Measurements from ENCODE around the gene DIP2B. TPM values are rescaled to one million over a fixed set of nuclear protein-coding genes. Genes with fewer than 3 reads are reported as not detected.

The DIP2B gene
- total RNA-seq, 1 experiment from 2014 or later = 30.2 TPM

- Histone ChIP-seq H3K27ac (ENCODE audit: low read length) (no peak overlapping the region), H3K4me3 (ENCODE audit: low read depth in 2 of 2, low read length in 2 of 2) (no peak overlapping the region), H3K4me1 (ENCODE audit: control insufficient read depth, insufficient read depth, low read length) (no peaks in the 10 kb centered on the region), H3K9me3 (ENCODE audit: control insufficient read depth, insufficient read depth, low read depth, low read length) (no peaks in the 10 kb centered on the region), H3K27me3 (ENCODE audit: control insufficient read depth, insufficient read depth, low read length) (no peaks in the 10 kb centered on the region), H3K36me3 (ENCODE audit: control insufficient read depth, insufficient read depth, low read length) (peaks cover 6% of the 10 kb centered on the region)
- intact Hi-C loops (cut with micrococcal nuclease; ENCODE audit: unreplicated experiment) (loop anchor here (10.0 kb wide), 1 partner anchor 230 kb away; the partner anchor contains the start of gene DIP2B), in situ Hi-C loops (cut with HindIII; ENCODE audit: low pct_unique_long_range_greater_than_20kb, low sequenced_read_pairs) (no loop called here)
- TF ChIP-seq CTCF (IDR thresholded peaks at IDR 0.05) (peak; percentile 86), SIN3A (IDR thresholded peaks at IDR 0.05; ENCODE audit: borderline replicate concordance, insufficient read depth, low read depth, low read length) (no peak), POLR2AphosphoS5 (IDR thresholded peaks at IDR 0.05; ENCODE audit: low read depth, low read length) (no peak)
- BruUV-seq (replicated peaks) = no TSS peak
- peak; percentile 73; the same call in 1 of the 2 replicates for ATAC-seq
- DNase-seq (ENCODE audit: low read depth, low spot score) = peak; percentile 12
- ChIA-PET POLR2A (interaction anchor here (0.6 kb wide), 2 partner anchors 138 to 664 kb away, joined by 3 to 7 read pairs; no protein-coding TSS in a partner anchor), CTCF (no interaction called here)
These were observed 229.9 kb downstream of the DIP2B start for GRCh38 chr12:50734409-50735263.

GRCh38 chr12:50739611-50740010 is 234.8 kb downstream of the DIP2B start:
- no peak for ATAC-seq
- Histone ChIP-seq H3K9me3 (ENCODE audit: control insufficient read depth, insufficient read depth, low read depth, low read length) (no peaks in the 10 kb centered on the region), H3K36me3 (ENCODE audit: control insufficient read depth, insufficient read depth, low read length) (peaks cover 6% of the 10 kb centered on the region), H3K4me1 (ENCODE audit: control insufficient read depth, insufficient read depth, low read length) (no peaks in the 10 kb centered on the region), H3K4me3 (ENCODE audit: low read depth in 2 of 2, low read length in 2 of 2) (no peak overlapping the region), H3K27me3 (ENCODE audit: control insufficient read depth, insufficient read depth, low read length) (no peaks in the 10 kb centered on the region), H3K27ac (ENCODE audit: low read length) (no peak overlapping the region)
- no peak for TF ChIP-seq TCF7L2 (IDR thresholded peaks at IDR 0.05; ENCODE audit: low read depth, low read length)
- intact Hi-C loops (cut with micrococcal nuclease; ENCODE audit: unreplicated experiment) = loop anchor here (10.0 kb wide), 1 partner anchor 235 kb away; the partner anchor contains the start of gene DIP2B
- ChIA-PET CTCF (no interaction called here), POLR2A (interaction anchor here (0.6 kb wide), 1 partner anchor 176 kb away, joined by 3 read pairs; no protein-coding TSS in a partner anchor)
- no peak for DNase-seq (ENCODE audit: low read depth, low spot score)
- in situ Hi-C loops (cut with HindIII; ENCODE audit: low pct_unique_long_range_greater_than_20kb, low sequenced_read_pairs) = no loop called here
- BruUV-seq (replicated peaks) = no TSS peak

- no TSS peak for BruUV-seq (replicated peaks)
- intact Hi-C loops (cut with micrococcal nuclease; ENCODE audit: unreplicated experiment) = no loop called here
These were observed 235.5 kb downstream of the DIP2B start for GRCh38 chr12:50740307-50740706.

More at GRCh38 chr12:50740307-50740706, 235.5 kb downstream of the DIP2B start:
- POLR2A ChIA-PET = no interaction called here
- H3K9me3 ChIP-seq (ENCODE audit: control insufficient read depth, insufficient read depth, low read depth, low read length) = no peaks in the 10 kb centered on the region
- DNase-seq (ENCODE audit: low read depth, low spot score) = no peak
- in situ Hi-C loops (cut with HindIII; ENCODE audit: low pct_unique_long_range_greater_than_20kb, low sequenced_read_pairs) = no loop called here
- CTCF ChIA-PET = no interaction called here
- ATAC-seq = no peak
- no peaks in the 10 kb centered on the region for H3K4me1 ChIP-seq (ENCODE audit: control insufficient read depth, insufficient read depth, low read length)
- no peak overlapping the region for H3K4me3 ChIP-seq (ENCODE audit: low read depth in 2 of 2, low read length in 2 of 2)
- H3K27ac ChIP-seq (ENCODE audit: low read length) = no peak overlapping the region
- H3K27me3 ChIP-seq (ENCODE audit: control insufficient read depth, insufficient read depth, low read length) = no peaks in the 10 kb centered on the region
- TF ChIP-seq CTCF (IDR thresholded peaks at IDR 0.05) (no peak), POLR2AphosphoS5 (IDR thresholded peaks at IDR 0.05; ENCODE audit: low read depth, low read length) (no peak), SIN3A (IDR thresholded peaks at IDR 0.05; ENCODE audit: borderline replicate concordance, insufficient read depth, low read depth, low read length) (no peak), REST (IDR thresholded peaks at IDR 0.05; ENCODE audit: insufficient read depth in 1 of 2, low read depth in 2 of 2, low read length in 1 of 2) (no peak), TCF7L2 (IDR thresholded peaks at IDR 0.05; ENCODE audit: low read depth, low read length) (no peak)
- H3K36me3 ChIP-seq (ENCODE audit: control insufficient read depth, insufficient read depth, low read length) = peaks cover 8% of the 10 kb centered on the region

Data from Panc1 (cell line).